ENCODE results near the gene BHLHA15.

The BHLHA15 gene

GRCh38 chr7:98211221-98211675 lies at the start of gene BHLHA15:
BHLHA15 (plus strand) TSS chr7:98211439; CDS start chr7:98212310, 871 bp downstream.
- peak within 1 kb of the TSS; percentile 28; the same call in 1 of the 2 replicates for H3K9ac ChIP-seq (ENCODE audit: low read depth, low read length)
- H3K4me1 ChIP-seq (ENCODE audit: insufficient read depth, low read length), result peaks cover 3% of the 10 kb centered on the region; the same call in 1 of the 2 replicates
- H3K9me3 ChIP-seq (ENCODE audit: control insufficient read depth, insufficient read depth, low read length), result no peaks in the 10 kb centered on the region
- H3K36me3 ChIP-seq (ENCODE audit: insufficient read depth, low read length), result no peaks in the 10 kb centered on the region

GRCh38 chr7:98162758-98163157 lies 48.5 kb upstream of the BHLHA15 start:
- Histone ChIP-seq H3K9ac (ENCODE audit: low read depth, low read length) (no peak overlapping the region), H3K4me1 (ENCODE audit: insufficient read depth, low read length) (no peaks in the 10 kb centered on the region), H3K9me3 (ENCODE audit: control insufficient read depth, insufficient read depth, low read length) (no peaks in the 10 kb centered on the region), H3K36me3 (ENCODE audit: insufficient read depth, low read length) (no peaks in the 10 kb centered on the region; the same call in 1 of the 2 replicates)

GRCh38 chr7:98163269-98163668 lies 48.0 kb upstream of the BHLHA15 start:
- H3K9ac ChIP-seq (ENCODE audit: low read depth, low read length), result no peak overlapping the region
- H3K9me3 ChIP-seq (ENCODE audit: control insufficient read depth, insufficient read depth, low read length), result no peaks in the 10 kb centered on the region
- no peaks in the 10 kb centered on the region for H3K4me1 ChIP-seq (ENCODE audit: insufficient read depth, low read length)
- H3K36me3 ChIP-seq (ENCODE audit: insufficient read depth, low read length), result no peaks in the 10 kb centered on the region

- Histone ChIP-seq H3K4me1 (ENCODE audit: insufficient read depth, low read length) (no peaks in the 10 kb centered on the region), H3K36me3 (ENCODE audit: insufficient read depth, low read length) (no peaks in the 10 kb centered on the region), H3K9me3 (ENCODE audit: control insufficient read depth, insufficient read depth, low read length) (no peaks in the 10 kb centered on the region), H3K9ac (ENCODE audit: low read depth, low read length) (no peak overlapping the region)
These were observed 47.3 kb upstream of the BHLHA15 start for GRCh38 chr7:98163704-98164494.

GRCh38 chr7:98165827-98166667 lies 45.2 kb upstream of the BHLHA15 start:
- H3K9me3 ChIP-seq (ENCODE audit: control insufficient read depth, insufficient read depth, low read length), result no peaks in the 10 kb centered on the region
- H3K9ac ChIP-seq (ENCODE audit: low read depth, low read length), result no peak overlapping the region
- no peaks in the 10 kb centered on the region for H3K36me3 ChIP-seq (ENCODE audit: insufficient read depth, low read length)
- H3K4me1 ChIP-seq (ENCODE audit: insufficient read depth, low read length), result peaks cover 2% of the 10 kb centered on the region; the same call in 1 of the 2 replicates

- Histone ChIP-seq H3K9ac (ENCODE audit: low read depth, low read length) (no peak overlapping the region), H3K36me3 (ENCODE audit: insufficient read depth, low read length) (no peaks in the 10 kb centered on the region; the same call in 1 of the 2 replicates), H3K4me1 (ENCODE audit: insufficient read depth, low read length) (peaks cover 2% of the 10 kb centered on the region; the same call in 1 of the 2 replicates), H3K9me3 (ENCODE audit: control insufficient read depth, insufficient read depth, low read length) (no peaks in the 10 kb centered on the region)
These were observed 44.6 kb upstream of the BHLHA15 start for GRCh38 chr7:98166668-98166970.

GRCh38 chr7:98167653-98168052 lies 43.6 kb upstream of the BHLHA15 start:
- H3K9ac ChIP-seq (ENCODE audit: low read depth, low read length), result no peak overlapping the region
- no peaks in the 10 kb centered on the region for H3K9me3 ChIP-seq (ENCODE audit: control insufficient read depth, insufficient read depth, low read length)

GRCh38 chr7:98168181-98168903 lies 42.9 kb upstream of the BHLHA15 start:
- H3K4me1 ChIP-seq (ENCODE audit: insufficient read depth, low read length), result peaks cover 2% of the 10 kb centered on the region; the same call in 1 of the 2 replicates
- no peaks in the 10 kb centered on the region; the same call in 1 of the 2 replicates for H3K36me3 ChIP-seq (ENCODE audit: insufficient read depth, low read length)
- H3K9me3 ChIP-seq (ENCODE audit: control insufficient read depth, insufficient read depth, low read length), result no peaks in the 10 kb centered on the region
- no peak overlapping the region for H3K9ac ChIP-seq (ENCODE audit: low read depth, low read length)

More at GRCh38 chr7:98167653-98168052, 43.6 kb upstream of the BHLHA15 start:
- Histone ChIP-seq H3K4me1 (ENCODE audit: insufficient read depth, low read length) (peaks cover 2% of the 10 kb centered on the region; the same call in 1 of the 2 replicates), H3K36me3 (ENCODE audit: insufficient read depth, low read length) (no peaks in the 10 kb centered on the region; the same call in 1 of the 2 replicates)

- Histone ChIP-seq H3K4me1 (ENCODE audit: insufficient read depth, low read length) (peaks cover 2% of the 10 kb centered on the region; the same call in 1 of the 2 replicates), H3K36me3 (ENCODE audit: insufficient read depth, low read length) (no peaks in the 10 kb centered on the region; the same call in 1 of the 2 replicates), H3K9me3 (ENCODE audit: control insufficient read depth, insufficient read depth, low read length) (no peaks in the 10 kb centered on the region), H3K9ac (ENCODE audit: low read depth, low read length) (no peak overlapping the region)
These were observed 42.2 kb upstream of the BHLHA15 start for GRCh38 chr7:98168904-98169621.

- Histone ChIP-seq H3K4me1 (ENCODE audit: insufficient read depth, low read length) (peaks cover 2% of the 10 kb centered on the region; the same call in 1 of the 2 replicates), H3K36me3 (ENCODE audit: insufficient read depth, low read length) (no peaks in the 10 kb centered on the region; the same call in 1 of the 2 replicates), H3K9me3 (ENCODE audit: control insufficient read depth, insufficient read depth, low read length) (no peaks in the 10 kb centered on the region), H3K9ac (ENCODE audit: low read depth, low read length) (no peak overlapping the region)
These were observed 40.3 kb upstream of the BHLHA15 start for GRCh38 chr7:98170966-98171365.

- no peaks in the 10 kb centered on the region for H3K9me3 ChIP-seq (ENCODE audit: control insufficient read depth, insufficient read depth, low read length)
- no peak overlapping the region for H3K9ac ChIP-seq (ENCODE audit: low read depth, low read length)
- peaks cover 2% of the 10 kb centered on the region; the same call in 1 of the 2 replicates for H3K4me1 ChIP-seq (ENCODE audit: insufficient read depth, low read length)
- H3K36me3 ChIP-seq (ENCODE audit: insufficient read depth, low read length), result no peaks in the 10 kb centered on the region; the same call in 1 of the 2 replicates
These were observed 39.8 kb upstream of the BHLHA15 start for GRCh38 chr7:98171449-98171848.

- Histone ChIP-seq H3K4me1 (ENCODE audit: insufficient read depth, low read length) (peaks cover 7% of the 10 kb centered on the region), H3K9ac (ENCODE audit: low read depth, low read length) (no peak overlapping the region), H3K9me3 (ENCODE audit: control insufficient read depth, insufficient read depth, low read length) (no peaks in the 10 kb centered on the region), H3K36me3 (ENCODE audit: insufficient read depth, low read length) (peaks cover 3% of the 10 kb centered on the region)
These were observed 36.6 kb upstream of the BHLHA15 start for GRCh38 chr7:98174334-98175259.

Data from ES-I3 (cell line).